Measurements from ENCODE around the gene TMEM178B. TPM values are rescaled to one million over a fixed set of nuclear protein-coding genes. Genes with fewer than 3 reads are reported as not detected.
"Not testable (repeated sequence)": the region's sequence is repeated elsewhere in the genome, so short reads cannot be mapped to it uniquely, and the experiment has no call there.

Gene TMEM178B
- total RNA-seq, 1 experiment from 2014 or later: not detected

GRCh38 chr7:141370178-141370577 is 296.3 kb downstream of the TMEM178B start:
- Histone ChIP-seq H3K27me3 (ENCODE audit: low read length) (no peaks in the 10 kb centered on the region), H3K79me2 (ENCODE audit: low read length) (no peaks in the 10 kb centered on the region)
- no peak for DNase-seq

GRCh38 chr7:141370650-141371049 is 296.8 kb downstream of the TMEM178B start:
- H3K36me3 ChIP-seq (ENCODE audit: insufficient read depth, low read length): no peaks in the 10 kb centered on the region
- no peak overlapping the region for H3K4me3 ChIP-seq (ENCODE audit: low read length)
- H4K20me1 ChIP-seq (ENCODE audit: insufficient read depth, low read depth, low read length): no peaks in the 10 kb centered on the region
- no peaks in the 10 kb centered on the region for H3K79me2 ChIP-seq (ENCODE audit: low read length)
- no peaks in the 10 kb centered on the region for H3K27me3 ChIP-seq (ENCODE audit: low read length)
- H3K4me2 ChIP-seq (ENCODE audit: low read depth, low read length, poor library complexity, severe bottlenecking): no peak overlapping the region
- no peaks in the 10 kb centered on the region for H3K4me1 ChIP-seq (ENCODE audit: low read length)
- H3K9ac ChIP-seq (ENCODE audit: low read length): no peak overlapping the region
- no peak overlapping the region for H3K27ac ChIP-seq (ENCODE audit: low read length)
- DNase-seq: no peak
- no peaks in the 10 kb centered on the region for H3K9me3 ChIP-seq (ENCODE audit: low read length)
- H2AFZ ChIP-seq (ENCODE audit: low read length): no peak overlapping the region
- no peaks in the 10 kb centered on the region for H3K9me2 ChIP-seq (replicated peaks; ENCODE audit: insufficient read depth, low read length)

More at GRCh38 chr7:141370178-141370577, 296.3 kb downstream of the TMEM178B start:
- H3K9ac ChIP-seq (ENCODE audit: low read length): no peak overlapping the region
- no peaks in the 10 kb centered on the region for H3K9me3 ChIP-seq (ENCODE audit: low read length)
- H3K36me3 ChIP-seq (ENCODE audit: insufficient read depth, low read length): no peaks in the 10 kb centered on the region
- H3K9me2 ChIP-seq (replicated peaks; ENCODE audit: insufficient read depth, low read length): no peaks in the 10 kb centered on the region
- no peak overlapping the region for H2AFZ ChIP-seq (ENCODE audit: low read length)
- H3K4me1 ChIP-seq (ENCODE audit: low read length): no peaks in the 10 kb centered on the region
- H3K27ac ChIP-seq (ENCODE audit: low read length): no peak overlapping the region
- no peak overlapping the region for H3K4me3 ChIP-seq (ENCODE audit: low read length)
- H3K4me2 ChIP-seq (ENCODE audit: low read depth, low read length, poor library complexity, severe bottlenecking): no peak overlapping the region
- no peaks in the 10 kb centered on the region for H4K20me1 ChIP-seq (ENCODE audit: insufficient read depth, low read depth, low read length)

GRCh38 chr7:141374425-141374824 is 300.6 kb downstream of the TMEM178B start:
- Histone ChIP-seq H3K9me2 (replicated peaks; ENCODE audit: insufficient read depth, low read length) (no peaks in the 10 kb centered on the region), H3K36me3 (ENCODE audit: insufficient read depth, low read length) (no peaks in the 10 kb centered on the region), H3K9ac (ENCODE audit: low read length) (no peak overlapping the region), H3K4me2 (ENCODE audit: low read depth, low read length, poor library complexity, severe bottlenecking) (no peak overlapping the region), H3K9me3 (ENCODE audit: low read length) (no peaks in the 10 kb centered on the region), H3K27ac (ENCODE audit: low read length) (no peak overlapping the region), H3K4me1 (ENCODE audit: low read length) (no peaks in the 10 kb centered on the region), H3K79me2 (ENCODE audit: low read length) (no peaks in the 10 kb centered on the region), H2AFZ (ENCODE audit: low read length) (no peak overlapping the region), H4K20me1 (ENCODE audit: insufficient read depth, low read depth, low read length) (no peaks in the 10 kb centered on the region), H3K4me3 (ENCODE audit: low read length) (no peak overlapping the region), H3K27me3 (ENCODE audit: low read length) (no peaks in the 10 kb centered on the region)
- no peak for DNase-seq

- Histone ChIP-seq H3K9me2 (replicated peaks; ENCODE audit: insufficient read depth, low read length) (no peaks in the 10 kb centered on the region), H3K36me3 (ENCODE audit: insufficient read depth, low read length) (no peaks in the 10 kb centered on the region), H3K27ac (ENCODE audit: low read length) (no peak overlapping the region), H3K27me3 (ENCODE audit: low read length) (no peaks in the 10 kb centered on the region), H3K4me1 (ENCODE audit: low read length) (no peaks in the 10 kb centered on the region), H3K79me2 (ENCODE audit: low read length) (no peaks in the 10 kb centered on the region), H4K20me1 (ENCODE audit: insufficient read depth, low read depth, low read length) (no peaks in the 10 kb centered on the region), H3K9ac (ENCODE audit: low read length) (no peak overlapping the region), H3K4me2 (ENCODE audit: low read depth, low read length, poor library complexity, severe bottlenecking) (no peak overlapping the region), H3K9me3 (ENCODE audit: low read length) (no peaks in the 10 kb centered on the region), H2AFZ (ENCODE audit: low read length) (no peak overlapping the region), H3K4me3 (ENCODE audit: low read length) (no peak overlapping the region)
- DNase-seq: no peak
Measured at GRCh38 chr7:141375442-141375841, 301.6 kb downstream of the TMEM178B start.

- Histone ChIP-seq H3K27ac (ENCODE audit: low read length) (no peak overlapping the region), H4K20me1 (ENCODE audit: insufficient read depth, low read depth, low read length) (no peaks in the 10 kb centered on the region), H3K4me3 (ENCODE audit: low read length) (no peak overlapping the region), H2AFZ (ENCODE audit: low read length) (no peak overlapping the region), H3K9ac (ENCODE audit: low read length) (no peak overlapping the region), H3K79me2 (ENCODE audit: low read length) (no peaks in the 10 kb centered on the region), H3K27me3 (ENCODE audit: low read length) (no peaks in the 10 kb centered on the region), H3K36me3 (ENCODE audit: insufficient read depth, low read length) (no peaks in the 10 kb centered on the region), H3K9me2 (replicated peaks; ENCODE audit: insufficient read depth, low read length) (no peaks in the 10 kb centered on the region), H3K9me3 (ENCODE audit: low read length) (no peaks in the 10 kb centered on the region), H3K4me2 (ENCODE audit: low read depth, low read length, poor library complexity, severe bottlenecking) (no peak overlapping the region), H3K4me1 (ENCODE audit: low read length) (no peaks in the 10 kb centered on the region)
- DNase-seq: no peak
Measured at GRCh38 chr7:141377906-141378305, 304.0 kb downstream of the TMEM178B start.

- Histone ChIP-seq H3K27me3 (ENCODE audit: low read length) (no peaks in the 10 kb centered on the region), H3K79me2 (ENCODE audit: low read length) (no peaks in the 10 kb centered on the region), H3K9me3 (ENCODE audit: low read length) (no peaks in the 10 kb centered on the region), H4K20me1 (ENCODE audit: insufficient read depth, low read depth, low read length) (no peaks in the 10 kb centered on the region), H3K27ac (ENCODE audit: low read length) (no peak overlapping the region), H3K4me1 (ENCODE audit: low read length) (no peaks in the 10 kb centered on the region), H3K4me2 (ENCODE audit: low read depth, low read length, poor library complexity, severe bottlenecking) (no peak overlapping the region), H3K36me3 (ENCODE audit: insufficient read depth, low read length) (no peaks in the 10 kb centered on the region), H2AFZ (ENCODE audit: low read length) (no peak overlapping the region), H3K9ac (ENCODE audit: low read length) (no peak overlapping the region), H3K4me3 (ENCODE audit: low read length) (no peak overlapping the region), H3K9me2 (replicated peaks; ENCODE audit: insufficient read depth, low read length) (no peaks in the 10 kb centered on the region)
- no peak for DNase-seq
Measured at GRCh38 chr7:141378405-141378804, 304.5 kb downstream of the TMEM178B start.

- H3K9ac ChIP-seq (ENCODE audit: low read length): no peak overlapping the region
- no peaks in the 10 kb centered on the region for H3K36me3 ChIP-seq (ENCODE audit: insufficient read depth, low read length)
- H3K9me2 ChIP-seq (replicated peaks; ENCODE audit: insufficient read depth, low read length): no peaks in the 10 kb centered on the region
- DNase-seq: no peak
- no peaks in the 10 kb centered on the region for H3K79me2 ChIP-seq (ENCODE audit: low read length)
- no peak overlapping the region for H3K4me2 ChIP-seq (ENCODE audit: low read depth, low read length, poor library complexity, severe bottlenecking)
- no peak overlapping the region for H3K4me3 ChIP-seq (ENCODE audit: low read length)
- no peak overlapping the region for H3K27ac ChIP-seq (ENCODE audit: low read length)
- H4K20me1 ChIP-seq (ENCODE audit: insufficient read depth, low read depth, low read length): no peaks in the 10 kb centered on the region
- no peaks in the 10 kb centered on the region for H3K27me3 ChIP-seq (ENCODE audit: low read length)
- H3K4me1 ChIP-seq (ENCODE audit: low read length): no peaks in the 10 kb centered on the region
- H3K9me3 ChIP-seq (ENCODE audit: low read length): no peaks in the 10 kb centered on the region
- no peak overlapping the region for H2AFZ ChIP-seq (ENCODE audit: low read length)
Measured at GRCh38 chr7:141381794-141382427, 308.0 kb downstream of the TMEM178B start.

- H3K4me1 ChIP-seq (ENCODE audit: low read length); H3K4me3 ChIP-seq (ENCODE audit: low read length); H3K27ac ChIP-seq (ENCODE audit: low read length); H2AFZ ChIP-seq (ENCODE audit: low read length); H3K4me2 ChIP-seq (ENCODE audit: low read depth, low read length, poor library complexity, severe bottlenecking); H3K36me3 ChIP-seq (ENCODE audit: insufficient read depth, low read length); H3K9me2 ChIP-seq (replicated peaks; ENCODE audit: insufficient read depth, low read length); H4K20me1 ChIP-seq (ENCODE audit: insufficient read depth, low read depth, low read length); H3K79me2 ChIP-seq (ENCODE audit: low read length); H3K9ac ChIP-seq (ENCODE audit: low read length); H3K27me3 ChIP-seq (ENCODE audit: low read length); H3K9me3 ChIP-seq (ENCODE audit: low read length); DNase-seq: not testable (repeated sequence)
Measured at GRCh38 chr7:141383356-141383755, 309.5 kb downstream of the TMEM178B start.

All from Karpas-422 (cell line).